HepG2 (cell line): ENCODE data around the gene BEAN1. TPM values are rescaled to one million over a fixed set of nuclear protein-coding genes. Genes with fewer than 3 reads are reported as not detected.

ENCODE experiments used
- AKAP8 ChIP-seq: sonication (generic); formaldehyde crosslinking; IDR thresholded peaks from 2 replicates; pipeline ENCODE4 v1.5.1; 2020; ENCODE audit warnings: mild to moderate bottlenecking, missing genetic modification reagents
- BCL6 ChIP-seq: IDR thresholded peaks from 2 replicates; pipeline ENCODE4 v1.6.1; 2016; ENCODE audit warnings: missing genetic modification reagents, missing compliant biosample characterization
- FOSL2 ChIP-seq: sonication (generic); formaldehyde crosslinking; IDR thresholded peaks from 2 replicates; pipeline ENCODE4 v1.4.0; 2020; ENCODE audit warnings: missing genetic modification reagents
- HNRNPL ChIP-seq: fragments of 200-400 bp; formaldehyde crosslinking; IDR thresholded peaks from 2 replicates; pipeline ENCODE4 v1.6.1; 2017; ENCODE audit warnings: mild to moderate bottlenecking, low read depth, low read length
- KDM5B ChIP-seq: sonication (generic); formaldehyde crosslinking; IDR thresholded peaks from 2 replicates; pipeline ENCODE4 v1.4.0; 2020; ENCODE audit warnings: missing genetic modification reagents, mild to moderate bottlenecking, borderline replicate concordance
- MEIS2 ChIP-seq: sonication (generic); formaldehyde crosslinking; IDR thresholded peaks from 2 replicates; pipeline ENCODE4 v1.9.0; 2021; ENCODE audit warnings: mild to moderate bottlenecking, missing genetic modification reagents
- MZF1 ChIP-seq: sonication (generic); formaldehyde crosslinking; IDR thresholded peaks from 2 replicates; pipeline ENCODE4 v1.8.1; 2023; ENCODE audit warnings: mild to moderate bottlenecking, missing genetic modification reagents, borderline replicate concordance
- PHB2 ChIP-seq: fragments of 450-650 bp; IDR thresholded peaks from 2 replicates; pipeline ENCODE4 v1.6.1; 2018; ENCODE audit not compliant: partially characterized antibody
- ZBTB3 ChIP-seq: sonication (generic); formaldehyde crosslinking; IDR thresholded peaks from 2 replicates; pipeline ENCODE4 v1.4.0; 2020; ENCODE audit warnings: low read depth, mild to moderate bottlenecking, moderate library complexity, missing genetic modification reagents, borderline replicate concordance
- ZBTB8A ChIP-seq: sonication (generic); formaldehyde crosslinking; IDR thresholded peaks from 2 replicates; pipeline ENCODE4 v1.4.0; 2020; ENCODE audit warnings: mild to moderate bottlenecking, low read depth, missing genetic modification reagents, borderline replicate concordance
- ZNF12 ChIP-seq: sonication (generic); formaldehyde crosslinking; IDR thresholded peaks from 2 replicates; pipeline ENCODE4 v1.5.0; 2020; ENCODE audit warnings: missing genetic modification reagents
- polyA plus RNA-seq, 8 experiments: library from polyadenylated mRNA; depleted of rRNA in 3 of 8; stranded (reverse) in 7 of 8; unstranded in 1 of 8; fragments of >200 nt; fragmentation: Illumina TruSeq in 4 of 8; extraction: Trizol in 4 of 8; gene quantifications; 2 replicates each; pipeline versions ENCODE4 v1.2.1 to v1.2.3, GENCODE V29; 2011 to 2016; ENCODE audit warnings: low read depth in 4 of 8, missing spikeins in 1 of 8, mixed read lengths in 1 of 8; ENCODE audit not compliant: insufficient read depth in 1 of 8
- total RNA-seq, 5 experiments: library from RNA; depleted of rRNA; stranded (reverse); fragments of >200 nt; fragmentation: Illumina TruSeq; extraction: Trizol; gene quantifications; 2 replicates each; pipeline ENCODE4 v1.2.3, GENCODE V29; 2016; ENCODE audit warnings: low read depth in 1 of 5
- TF ChIP-seq, protein P1 (sequence below): sonication (generic); formaldehyde crosslinking; IDR thresholded peaks from 2 replicates; pipeline ENCODE4 v1.4.0; 2020; ENCODE audit warnings: missing genetic modification reagents
- TF ChIP-seq, protein P2 (sequence below): sonication (generic); formaldehyde crosslinking; IDR thresholded peaks from 2 replicates; pipeline ENCODE4 v1.8.0; 2022; ENCODE audit warnings: mild to moderate bottlenecking, missing genetic modification reagents, moderate library complexity
- TF ChIP-seq, protein P3 (sequence below): sonication (generic); formaldehyde crosslinking; IDR thresholded peaks from 2 replicates; pipeline ENCODE4 v1.4.0; 2020; ENCODE audit warnings: missing genetic modification reagents, borderline replicate concordance
- TF ChIP-seq, protein P4 (sequence below): sonication (generic); formaldehyde crosslinking; IDR thresholded peaks from 2 replicates; pipeline ENCODE4 v1.8.0; 2022; ENCODE audit warnings: low read depth, missing genetic modification reagents
- TF ChIP-seq, protein P5 (sequence below), 2 experiments: fragments of 450-650 bp in 1 of 2; sonication (generic) in 1 of 2; formaldehyde crosslinking; IDR thresholded peaks; 2 replicates each; pipeline versions ENCODE4 v1.5.0 to v1.8.0; 2020 to 2022; ENCODE audit warnings: mild to moderate bottlenecking in 1 of 2, missing genetic modification reagents in 1 of 2

The BEAN1 gene
- total and polyA plus RNA-seq, 2 of the 13 experiments (the other 11 are each of a cell fraction or from before 2014, with no cell fraction given): 0.53 to 1.4 TPM

DNA sequence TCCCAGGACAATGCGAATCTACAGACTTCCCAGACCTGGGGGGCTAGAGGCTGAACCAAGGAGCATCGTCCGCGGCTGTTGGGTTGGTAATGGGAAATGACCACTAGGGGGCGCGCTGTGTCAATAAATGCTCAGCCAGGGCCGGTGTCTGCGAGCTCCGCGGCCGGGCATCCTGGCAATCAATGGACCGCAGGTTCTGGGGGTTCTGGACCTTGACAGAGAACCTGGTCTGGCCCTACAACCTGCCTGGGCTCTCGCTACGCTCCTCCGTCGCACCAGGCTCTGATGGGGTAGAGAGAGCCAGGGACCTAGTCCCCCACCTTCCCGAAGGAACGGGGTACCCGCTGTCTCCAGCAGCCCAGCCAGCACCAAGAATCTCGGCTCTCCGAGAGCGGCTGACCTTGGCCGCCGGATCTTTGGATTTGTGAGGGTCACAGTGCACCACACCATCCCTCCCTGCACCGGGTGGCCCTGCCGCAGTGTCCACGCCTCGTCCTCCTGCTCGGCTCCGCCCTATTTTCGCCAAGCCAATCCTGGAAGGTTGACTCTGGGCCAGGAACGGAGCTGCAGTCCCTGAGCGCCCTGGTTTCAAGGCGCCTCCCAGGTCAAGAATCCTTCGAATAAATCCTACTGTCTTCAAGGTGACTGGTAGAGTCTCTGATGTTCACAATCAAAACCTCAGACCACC, 20.4 kb upstream of the BEAN1 start (continued):
- TF ChIP-seq, protein P1, sequence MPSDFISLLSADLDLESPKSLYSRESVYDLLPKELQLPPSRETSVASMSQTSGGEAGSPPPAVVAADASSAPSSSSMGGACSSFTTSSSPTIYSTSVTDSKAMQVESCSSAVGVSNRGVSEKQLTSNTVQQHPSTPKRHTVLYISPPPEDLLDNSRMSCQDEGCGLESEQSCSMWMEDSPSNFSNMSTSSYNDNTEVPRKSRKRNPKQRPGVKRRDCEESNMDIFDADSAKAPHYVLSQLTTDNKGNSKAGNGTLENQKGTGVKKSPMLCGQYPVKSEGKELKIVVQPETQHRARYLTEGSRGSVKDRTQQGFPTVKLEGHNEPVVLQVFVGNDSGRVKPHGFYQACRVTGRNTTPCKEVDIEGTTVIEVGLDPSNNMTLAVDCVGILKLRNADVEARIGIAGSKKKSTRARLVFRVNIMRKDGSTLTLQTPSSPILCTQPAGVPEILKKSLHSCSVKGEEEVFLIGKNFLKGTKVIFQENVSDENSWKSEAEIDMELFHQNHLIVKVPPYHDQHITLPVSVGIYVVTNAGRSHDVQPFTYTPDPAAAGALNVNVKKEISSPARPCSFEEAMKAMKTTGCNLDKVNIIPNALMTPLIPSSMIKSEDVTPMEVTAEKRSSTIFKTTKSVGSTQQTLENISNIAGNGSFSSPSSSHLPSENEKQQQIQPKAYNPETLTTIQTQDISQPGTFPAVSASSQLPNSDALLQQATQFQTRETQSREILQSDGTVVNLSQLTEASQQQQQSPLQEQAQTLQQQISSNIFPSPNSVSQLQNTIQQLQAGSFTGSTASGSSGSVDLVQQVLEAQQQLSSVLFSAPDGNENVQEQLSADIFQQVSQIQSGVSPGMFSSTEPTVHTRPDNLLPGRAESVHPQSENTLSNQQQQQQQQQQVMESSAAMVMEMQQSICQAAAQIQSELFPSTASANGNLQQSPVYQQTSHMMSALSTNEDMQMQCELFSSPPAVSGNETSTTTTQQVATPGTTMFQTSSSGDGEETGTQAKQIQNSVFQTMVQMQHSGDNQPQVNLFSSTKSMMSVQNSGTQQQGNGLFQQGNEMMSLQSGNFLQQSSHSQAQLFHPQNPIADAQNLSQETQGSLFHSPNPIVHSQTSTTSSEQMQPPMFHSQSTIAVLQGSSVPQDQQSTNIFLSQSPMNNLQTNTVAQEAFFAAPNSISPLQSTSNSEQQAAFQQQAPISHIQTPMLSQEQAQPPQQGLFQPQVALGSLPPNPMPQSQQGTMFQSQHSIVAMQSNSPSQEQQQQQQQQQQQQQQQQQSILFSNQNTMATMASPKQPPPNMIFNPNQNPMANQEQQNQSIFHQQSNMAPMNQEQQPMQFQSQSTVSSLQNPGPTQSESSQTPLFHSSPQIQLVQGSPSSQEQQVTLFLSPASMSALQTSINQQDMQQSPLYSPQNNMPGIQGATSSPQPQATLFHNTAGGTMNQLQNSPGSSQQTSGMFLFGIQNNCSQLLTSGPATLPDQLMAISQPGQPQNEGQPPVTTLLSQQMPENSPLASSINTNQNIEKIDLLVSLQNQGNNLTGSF (CRISPR knock-in tag): peak; percentile 46; the same call in 1 of the 2 replicates
- TF ChIP-seq, protein P2, sequence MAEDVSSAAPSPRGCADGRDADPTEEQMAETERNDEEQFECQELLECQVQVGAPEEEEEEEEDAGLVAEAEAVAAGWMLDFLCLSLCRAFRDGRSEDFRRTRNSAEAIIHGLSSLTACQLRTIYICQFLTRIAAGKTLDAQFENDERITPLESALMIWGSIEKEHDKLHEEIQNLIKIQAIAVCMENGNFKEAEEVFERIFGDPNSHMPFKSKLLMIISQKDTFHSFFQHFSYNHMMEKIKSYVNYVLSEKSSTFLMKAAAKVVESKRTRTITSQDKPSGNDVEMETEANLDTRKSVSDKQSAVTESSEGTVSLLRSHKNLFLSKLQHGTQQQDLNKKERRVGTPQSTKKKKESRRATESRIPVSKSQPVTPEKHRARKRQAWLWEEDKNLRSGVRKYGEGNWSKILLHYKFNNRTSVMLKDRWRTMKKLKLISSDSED: no peak
- no peak for TF ChIP-seq MZF1 (CRISPR knock-in tag)
- no peak for TF ChIP-seq PHB2
- peak; percentile 93 for TF ChIP-seq KDM5B (CRISPR knock-in tag)
- 0 out of 2 replicates have a peak, but pooled peaks have one; percentile 26 for TF ChIP-seq AKAP8 (CRISPR knock-in tag)
- TF ChIP-seq, protein P3, sequence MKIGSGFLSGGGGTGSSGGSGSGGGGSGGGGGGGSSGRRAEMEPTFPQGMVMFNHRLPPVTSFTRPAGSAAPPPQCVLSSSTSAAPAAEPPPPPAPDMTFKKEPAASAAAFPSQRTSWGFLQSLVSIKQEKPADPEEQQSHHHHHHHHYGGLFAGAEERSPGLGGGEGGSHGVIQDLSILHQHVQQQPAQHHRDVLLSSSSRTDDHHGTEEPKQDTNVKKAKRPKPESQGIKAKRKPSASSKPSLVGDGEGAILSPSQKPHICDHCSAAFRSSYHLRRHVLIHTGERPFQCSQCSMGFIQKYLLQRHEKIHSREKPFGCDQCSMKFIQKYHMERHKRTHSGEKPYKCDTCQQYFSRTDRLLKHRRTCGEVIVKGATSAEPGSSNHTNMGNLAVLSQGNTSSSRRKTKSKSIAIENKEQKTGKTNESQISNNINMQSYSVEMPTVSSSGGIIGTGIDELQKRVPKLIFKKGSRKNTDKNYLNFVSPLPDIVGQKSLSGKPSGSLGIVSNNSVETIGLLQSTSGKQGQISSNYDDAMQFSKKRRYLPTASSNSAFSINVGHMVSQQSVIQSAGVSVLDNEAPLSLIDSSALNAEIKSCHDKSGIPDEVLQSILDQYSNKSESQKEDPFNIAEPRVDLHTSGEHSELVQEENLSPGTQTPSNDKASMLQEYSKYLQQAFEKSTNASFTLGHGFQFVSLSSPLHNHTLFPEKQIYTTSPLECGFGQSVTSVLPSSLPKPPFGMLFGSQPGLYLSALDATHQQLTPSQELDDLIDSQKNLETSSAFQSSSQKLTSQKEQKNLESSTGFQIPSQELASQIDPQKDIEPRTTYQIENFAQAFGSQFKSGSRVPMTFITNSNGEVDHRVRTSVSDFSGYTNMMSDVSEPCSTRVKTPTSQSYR: no peak
- TF ChIP-seq, protein P4, sequence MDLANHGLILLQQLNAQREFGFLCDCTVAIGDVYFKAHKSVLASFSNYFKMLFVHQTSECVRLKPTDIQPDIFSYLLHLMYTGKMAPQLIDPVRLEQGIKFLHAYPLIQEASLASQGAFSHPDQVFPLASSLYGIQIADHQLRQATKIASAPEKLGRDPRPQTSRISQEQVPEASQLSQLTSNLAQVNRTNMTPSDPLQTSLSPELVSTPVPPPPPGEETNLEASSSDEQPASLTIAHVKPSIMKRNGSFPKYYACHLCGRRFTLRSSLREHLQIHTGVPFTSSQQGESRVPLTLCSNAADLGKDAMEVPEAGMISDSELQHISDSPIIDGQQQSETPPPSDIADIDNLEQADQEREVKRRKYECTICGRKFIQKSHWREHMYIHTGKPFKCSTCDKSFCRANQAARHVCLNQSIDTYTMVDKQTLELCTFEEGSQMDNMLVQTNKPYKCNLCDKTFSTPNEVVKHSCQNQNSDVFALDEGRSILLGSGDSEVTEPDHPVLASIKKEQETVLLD: no peak
- TF ChIP-seq, protein P5, sequence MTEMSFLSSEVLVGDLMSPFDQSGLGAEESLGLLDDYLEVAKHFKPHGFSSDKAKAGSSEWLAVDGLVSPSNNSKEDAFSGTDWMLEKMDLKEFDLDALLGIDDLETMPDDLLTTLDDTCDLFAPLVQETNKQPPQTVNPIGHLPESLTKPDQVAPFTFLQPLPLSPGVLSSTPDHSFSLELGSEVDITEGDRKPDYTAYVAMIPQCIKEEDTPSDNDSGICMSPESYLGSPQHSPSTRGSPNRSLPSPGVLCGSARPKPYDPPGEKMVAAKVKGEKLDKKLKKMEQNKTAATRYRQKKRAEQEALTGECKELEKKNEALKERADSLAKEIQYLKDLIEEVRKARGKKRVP (CRISPR knock-in tag; IDR thresholded peaks at IDR 0.05): no peak
- peak; percentile 75; the same call in 1 of the 2 replicates for TF ChIP-seq HNRNPL
- TF ChIP-seq BCL6 (CRISPR knock-in tag): peak; percentile 73; the same call in 1 of the 2 replicates
- TF ChIP-seq ZBTB3 (CRISPR knock-in tag): no peak
- TF ChIP-seq FOSL2 (CRISPR knock-in tag): peak; percentile 23; the same call in 1 of the 2 replicates
- no peak for TF ChIP-seq ZNF12 (CRISPR knock-in tag)
- no peak for TF ChIP-seq ZBTB8A (CRISPR knock-in tag)
- TF ChIP-seq MEIS2 (CRISPR knock-in tag): peak; percentile 41
